ENCODE results near the gene CHAD.

Gene CHAD, protein sequence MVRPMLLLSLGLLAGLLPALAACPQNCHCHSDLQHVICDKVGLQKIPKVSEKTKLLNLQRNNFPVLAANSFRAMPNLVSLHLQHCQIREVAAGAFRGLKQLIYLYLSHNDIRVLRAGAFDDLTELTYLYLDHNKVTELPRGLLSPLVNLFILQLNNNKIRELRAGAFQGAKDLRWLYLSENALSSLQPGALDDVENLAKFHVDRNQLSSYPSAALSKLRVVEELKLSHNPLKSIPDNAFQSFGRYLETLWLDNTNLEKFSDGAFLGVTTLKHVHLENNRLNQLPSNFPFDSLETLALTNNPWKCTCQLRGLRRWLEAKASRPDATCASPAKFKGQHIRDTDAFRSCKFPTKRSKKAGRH

GRCh38 chr17:50468304-50469207 is at the start of gene CHAD:
TSS of gene CHAD (minus strand) at chr17:50468880. CDS start at chr17:50468813, 67 bp downstream.
- H3K9me3 Mint-ChIP-seq = no peaks in the 10 kb centered on the region
- peak; percentile 40 for ATAC-seq
- H3K27ac Mint-ChIP-seq = peak within 1 kb of the TSS; percentile 83
- H3K4me3 Mint-ChIP-seq = peak within 1 kb of the TSS; percentile 58
- H3K27me3 Mint-ChIP-seq = peaks cover 15% of the 10 kb centered on the region
- peaks cover 30% of the 10 kb centered on the region for H3K36me3 Mint-ChIP-seq
- peaks cover 47% of the 10 kb centered on the region for H3K4me1 Mint-ChIP-seq

GRCh38 chr17:50517504-50518383 is 49.1 kb upstream of the CHAD start:
- peaks cover under 1% of the 10 kb centered on the region for H3K27me3 Mint-ChIP-seq
- no peak overlapping the region for H3K27ac Mint-ChIP-seq
- no peak for ATAC-seq
- H3K4me3 Mint-ChIP-seq = no peak overlapping the region
- no peaks in the 10 kb centered on the region for H3K4me1 Mint-ChIP-seq
- no peaks in the 10 kb centered on the region for H3K36me3 Mint-ChIP-seq
- no peaks in the 10 kb centered on the region for H3K9me3 Mint-ChIP-seq

DNA sequence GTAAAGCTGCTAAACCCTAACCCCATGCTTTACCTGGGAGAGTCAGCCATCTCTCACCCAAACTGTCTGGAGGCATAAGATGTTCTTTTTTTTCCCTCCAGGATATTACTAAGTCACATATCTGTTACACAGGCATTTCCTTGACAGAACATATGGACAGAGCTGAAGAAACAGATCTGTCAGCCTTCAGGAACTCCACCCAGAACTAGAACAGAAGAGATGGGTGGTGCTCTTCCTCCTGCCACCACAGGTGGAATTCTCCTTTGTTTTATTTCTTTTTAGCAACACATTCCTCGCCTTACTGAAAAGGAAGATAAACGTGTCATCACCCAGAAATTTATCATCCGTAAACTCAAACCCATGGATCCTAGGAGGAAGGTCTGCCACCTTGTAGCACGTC is 48.3 kb upstream of the CHAD start:
- Mint-ChIP-seq H3K4me3 (no peak overlapping the region), H3K9me3 (no peaks in the 10 kb centered on the region), H3K27me3 (peaks cover 8% of the 10 kb centered on the region), H3K27ac (no peak overlapping the region), H3K36me3 (no peaks in the 10 kb centered on the region), H3K4me1 (peaks cover under 1% of the 10 kb centered on the region)
- no peak for ATAC-seq

DNA sequence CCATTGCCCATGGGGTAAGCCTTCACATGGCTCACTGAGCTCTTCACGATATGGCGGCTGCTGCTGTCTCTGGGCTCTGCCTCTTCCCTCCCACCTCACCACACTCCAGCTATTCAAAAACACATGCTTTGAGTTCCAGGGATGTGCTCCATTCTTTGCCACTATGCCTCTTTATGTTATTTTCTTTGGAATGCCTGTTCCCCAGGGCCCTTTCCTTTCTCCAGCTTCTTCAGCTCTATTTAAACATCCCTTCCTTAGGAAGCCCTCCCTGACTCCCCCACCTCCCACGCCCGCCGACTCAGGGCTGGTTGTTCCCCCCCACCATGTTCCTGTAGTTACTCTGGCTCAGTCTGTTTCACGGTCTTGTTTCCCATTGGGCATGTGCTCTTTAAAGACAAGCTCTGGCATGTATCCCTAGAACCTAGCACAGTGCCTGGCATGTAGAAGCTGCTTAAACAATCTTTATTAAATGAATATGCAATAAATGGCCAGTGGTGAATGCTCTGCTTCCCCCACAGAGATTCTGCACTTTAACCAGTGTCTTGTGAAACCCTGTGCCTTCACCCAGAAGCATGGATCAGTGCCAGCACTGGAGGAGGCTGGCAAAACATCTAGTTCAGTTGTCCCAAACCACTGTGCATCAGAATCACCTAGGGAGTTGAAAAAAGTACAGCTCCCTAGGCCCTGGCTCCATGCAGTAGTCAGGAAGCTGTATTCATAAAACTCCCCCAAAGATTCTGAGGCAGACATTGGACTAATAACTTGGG is 46.4 kb upstream of the CHAD start:
- Mint-ChIP-seq H3K4me3 (no peak overlapping the region), H3K27ac (no peak overlapping the region), H3K4me1 (peaks cover 11% of the 10 kb centered on the region), H3K9me3 (no peaks in the 10 kb centered on the region), H3K36me3 (no peaks in the 10 kb centered on the region), H3K27me3 (peaks cover 17% of the 10 kb centered on the region)
- ATAC-seq = no peak

DNA sequence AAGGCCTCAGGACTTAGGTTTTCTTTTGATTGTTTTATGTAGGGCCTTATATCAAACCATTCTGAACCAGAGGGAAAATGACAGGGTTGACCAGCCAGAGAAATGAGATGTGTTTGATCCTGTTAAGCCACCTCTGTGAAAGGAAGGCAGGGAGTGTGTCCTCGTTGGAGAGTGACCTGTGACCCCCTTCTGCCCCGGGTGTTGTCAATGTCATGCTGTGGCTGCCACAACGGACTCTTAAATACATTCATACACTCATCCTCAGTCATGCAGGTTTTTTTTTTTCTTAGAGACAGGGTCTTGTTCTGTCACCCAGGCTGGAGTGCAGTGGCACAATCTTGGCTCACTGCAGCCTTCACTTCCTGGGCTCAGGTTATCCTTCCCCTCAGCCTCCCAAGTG is 45.7 kb upstream of the CHAD start:
- peaks cover 17% of the 10 kb centered on the region for H3K27me3 Mint-ChIP-seq
- H3K4me1 Mint-ChIP-seq = peaks cover 11% of the 10 kb centered on the region
- no peak overlapping the region for H3K4me3 Mint-ChIP-seq
- H3K36me3 Mint-ChIP-seq = no peaks in the 10 kb centered on the region
- no peaks in the 10 kb centered on the region for H3K9me3 Mint-ChIP-seq
- no peak overlapping the region for H3K27ac Mint-ChIP-seq
- ATAC-seq = no peak

- H3K4me1 Mint-ChIP-seq = peaks cover 18% of the 10 kb centered on the region
- H3K36me3 Mint-ChIP-seq = no peaks in the 10 kb centered on the region
- no peak overlapping the region for H3K27ac Mint-ChIP-seq
- no peak overlapping the region for H3K4me3 Mint-ChIP-seq
- H3K27me3 Mint-ChIP-seq = peaks cover 24% of the 10 kb centered on the region
- H3K9me3 Mint-ChIP-seq = no peaks in the 10 kb centered on the region
- ATAC-seq = no peak
Observed at GRCh38 chr17:50513495-50513894, 44.8 kb upstream of the CHAD start.

DNA sequence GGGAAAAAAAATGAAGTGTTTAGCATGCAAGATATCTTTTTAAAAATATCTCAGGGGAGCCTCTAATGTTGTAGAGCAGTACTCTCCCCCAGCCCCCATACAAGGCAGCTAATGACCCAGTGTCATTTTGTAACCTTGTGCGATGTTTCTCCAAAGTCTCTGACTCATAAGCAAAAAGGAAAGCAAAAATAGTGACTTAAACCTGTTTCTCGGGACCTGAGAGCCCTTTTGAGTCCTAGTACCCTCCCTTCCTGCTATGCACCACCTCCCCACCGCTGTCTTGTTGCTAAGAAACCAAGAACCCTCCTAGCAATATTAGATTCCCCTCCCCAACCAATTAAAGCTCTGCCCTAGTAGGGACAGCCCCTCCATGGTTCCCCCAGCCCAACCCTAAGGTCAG is 42.4 kb upstream of the CHAD start:
- Mint-ChIP-seq H3K9me3 (no peaks in the 10 kb centered on the region), H3K27me3 (peaks cover 26% of the 10 kb centered on the region), H3K27ac (no peak overlapping the region), H3K4me3 (no peak overlapping the region), H3K36me3 (no peaks in the 10 kb centered on the region), H3K4me1 (peaks cover 20% of the 10 kb centered on the region)
- peak; percentile 65 for ATAC-seq

- Mint-ChIP-seq H3K27ac (peak overlapping the region; percentile 53), H3K9me3 (no peaks in the 10 kb centered on the region), H3K27me3 (peaks cover 26% of the 10 kb centered on the region), H3K4me1 (peaks cover 20% of the 10 kb centered on the region), H3K36me3 (no peaks in the 10 kb centered on the region), H3K4me3 (peak overlapping the region; percentile 87)
- ATAC-seq = no peak
Observed at GRCh38 chr17:50508573-50509460, 40.1 kb upstream of the CHAD start.

GRCh38 chr17:50507871-50508572 is 39.3 kb upstream of the CHAD start, which contains the start of gene MYCBPAP:
TSS of gene MYCBPAP (plus strand) at chr17:50508439. CDS start at chr17:50508675, 236 bp downstream.
- no peaks in the 10 kb centered on the region for H3K36me3 Mint-ChIP-seq
- H3K4me1 Mint-ChIP-seq = peaks cover 20% of the 10 kb centered on the region
- peak within 1 kb of the TSS; percentile 87 for H3K4me3 Mint-ChIP-seq
- H3K27ac Mint-ChIP-seq = peak within 1 kb of the TSS; percentile 62
- no peaks in the 10 kb centered on the region for H3K9me3 Mint-ChIP-seq
- ATAC-seq = peak; percentile 83
- peaks cover 26% of the 10 kb centered on the region for H3K27me3 Mint-ChIP-seq

DNA sequence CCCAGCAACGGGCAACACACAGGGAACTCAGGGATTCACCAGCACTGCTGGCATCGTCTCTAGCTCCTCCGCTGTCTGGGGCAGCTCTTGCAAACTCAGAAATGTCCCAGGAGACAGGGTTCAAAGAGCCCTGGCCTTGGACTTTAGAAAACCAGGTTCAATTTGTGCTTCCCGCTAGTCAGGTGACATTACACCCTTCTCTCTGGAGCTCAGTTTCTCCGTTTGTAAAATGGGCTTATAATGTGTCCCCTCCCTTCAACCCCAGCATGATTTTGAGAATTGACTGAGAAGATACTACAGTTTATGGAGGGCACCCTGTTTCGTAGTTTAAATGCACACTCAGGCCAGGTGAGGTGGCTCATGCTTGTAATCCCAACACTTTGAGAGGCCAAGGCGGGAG is 37.6 kb upstream of the CHAD start:
- Mint-ChIP-seq H3K9me3 (no peaks in the 10 kb centered on the region), H3K36me3 (no peaks in the 10 kb centered on the region), H3K4me3 (no peak overlapping the region), H3K4me1 (peaks cover 12% of the 10 kb centered on the region), H3K27me3 (peaks cover 11% of the 10 kb centered on the region), H3K27ac (no peak overlapping the region)
- no peak for ATAC-seq

DNA sequence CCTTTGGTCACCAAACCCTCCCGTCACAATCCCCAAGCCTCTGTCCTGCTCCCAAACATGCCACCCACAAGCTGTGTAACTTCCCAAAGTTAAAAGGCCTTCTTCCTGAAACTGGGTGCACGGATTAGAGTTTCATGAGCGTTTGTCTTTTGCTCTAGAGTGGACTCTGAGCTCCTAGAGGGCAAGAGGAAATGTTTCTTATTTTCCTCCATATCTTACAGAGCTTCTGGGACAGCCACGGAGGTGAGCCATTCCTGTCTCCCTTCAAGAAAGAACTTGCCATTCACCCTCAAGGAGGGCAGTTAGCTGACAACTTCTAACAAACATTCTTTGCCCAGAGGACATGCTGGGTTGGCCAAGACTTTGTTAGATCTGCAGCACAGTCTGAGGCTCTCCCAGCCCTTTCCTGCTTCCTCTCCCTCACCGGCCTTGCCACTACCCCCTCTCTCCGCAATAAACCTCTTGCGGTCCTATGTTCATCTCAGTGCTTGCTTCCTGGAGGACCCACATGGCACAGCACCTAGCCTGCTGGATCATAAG is 37.0 kb upstream of the CHAD start:
- Mint-ChIP-seq H3K4me1 (peaks cover 9% of the 10 kb centered on the region), H3K36me3 (no peaks in the 10 kb centered on the region), H3K27me3 (peaks cover 9% of the 10 kb centered on the region), H3K4me3 (no peak overlapping the region), H3K27ac (no peak overlapping the region), H3K9me3 (no peaks in the 10 kb centered on the region)
- no peak for ATAC-seq

GRCh38 chr17:50502301-50502990 is 33.8 kb upstream of the CHAD start:
- Mint-ChIP-seq H3K9me3 (no peaks in the 10 kb centered on the region), H3K27ac (no peak overlapping the region), H3K4me1 (no peaks in the 10 kb centered on the region), H3K27me3 (no peaks in the 10 kb centered on the region), H3K36me3 (no peaks in the 10 kb centered on the region), H3K4me3 (no peak overlapping the region)
- no peak for ATAC-seq

All from stimulated activated memory B cell treated with anti-CD40 and anti-IgM and Interleukin-4, amounts not matched to agents 10 μg/mL and 1 μg/mL and 100 μg/mL, for 72 hours (primary cell).